IMR-90 (cell line): ENCODE results near the gene CPSF4L. TPM values are rescaled to one million over a fixed set of nuclear protein-coding genes. Genes with fewer than 3 reads are reported as not detected.

ENCODE experiments used
- ATAC-seq: fragments of 200-7000 bp; cut with Tn5 transposase; 2 replicates; pipeline ENCODE4 v1.9.1; 2020; ENCODE audit warnings: low read depth, mild to moderate bottlenecking, moderate library complexity
- BruUV-seq: library from RNA; stranded (reverse); fragments of 400-500 nt; replicated peaks from 2 replicates; lab custom pipeline; 2021; lab: Mats Ljungman, UMichigan
- CTCF ChIA-PET: fragments of 300-600 bp; formaldehyde crosslinking; extraction: SDS; loops from one replicate; lab custom pipeline; 2021; ENCODE audit warnings: antibody characterized with exemption; lab: Yijun Ruan, JAX
- POLR2A ChIA-PET: fragments of 300-600 bp; sonication (Branson Sonifier 250); formaldehyde crosslinking; loops from one replicate; lab custom pipeline; 2022; ENCODE audit warnings: antibody characterized with exemption; ENCODE audit not compliant: unreplicated experiment; lab: Charles Lee
- DNase-seq: peaks from one replicate; pipeline ENCODE4 v3.0.0; 2013
- H2AFZ ChIP-seq: replicated peaks from 2 replicates; pipeline ENCODE3; 2013; ENCODE audit warnings: low read length, mild to moderate bottlenecking; ENCODE audit not compliant: poor library complexity
- H2AK5ac ChIP-seq: 2 replicates; pipeline ENCODE4 v1.6.1; 2013; ENCODE audit warnings: low read depth, low read length, inconsistent platforms
- H2AK9ac ChIP-seq: replicated peaks from 2 replicates; pipeline ENCODE3; 2013; ENCODE audit warnings: mild to moderate bottlenecking, low read depth, low read length, moderate library complexity; ENCODE audit not compliant: poor library complexity
- H2BK120ac ChIP-seq: 2 replicates; pipeline ENCODE4 v1.6.1; 2013; ENCODE audit warnings: low read depth, low read length, inconsistent platforms
- H2BK15ac ChIP-seq: 3 replicates; pipeline ENCODE4 v1.6.1; 2013; ENCODE audit warnings: low read depth, low read length, inconsistent platforms
- H2BK20ac ChIP-seq: 2 replicates; pipeline ENCODE4 v1.6.1; 2013; ENCODE audit warnings: low read depth, mild to moderate bottlenecking, inconsistent platforms, low read length, moderate library complexity
- H2BK5ac ChIP-seq: 2 replicates; pipeline ENCODE4 v1.6.1; 2013; ENCODE audit warnings: mild to moderate bottlenecking, low read depth, low read length, inconsistent platforms; ENCODE audit not compliant: poor library complexity, severe bottlenecking
- H3K14ac ChIP-seq: replicated peaks from 2 replicates; pipeline ENCODE4 v1.6.1; 2013; ENCODE audit warnings: low read depth, low read length, inconsistent platforms
- H3K18ac ChIP-seq: 2 replicates; pipeline ENCODE4 v1.6.1; 2013; ENCODE audit warnings: low read depth, low read length, control low read depth
- H3K23ac ChIP-seq: 2 replicates; pipeline ENCODE4 v1.6.1; 2013; ENCODE audit warnings: low read depth, low read length, inconsistent platforms
- H3K27ac ChIP-seq: 2 replicates; pipeline ENCODE4 v1.5.1; 2013; ENCODE audit warnings: mild to moderate bottlenecking, control low read depth, low read length; ENCODE audit not compliant: insufficient read depth
- H3K27me3 ChIP-seq: 2 replicates; pipeline ENCODE4 v1.6.1; 2013; ENCODE audit warnings: low read length; ENCODE audit not compliant: control insufficient read depth, insufficient read depth
- H3K36me3 ChIP-seq: 2 replicates; pipeline ENCODE4 v1.6.1; 2013; ENCODE audit warnings: low read length, mixed read lengths; ENCODE audit not compliant: control insufficient read depth, insufficient read depth
- H3K4ac ChIP-seq: 2 replicates; pipeline ENCODE4 v1.6.1; 2013; ENCODE audit warnings: low read depth, low read length, inconsistent platforms
- H3K4me1 ChIP-seq: 2 replicates; pipeline ENCODE4 v1.6.1; 2013; ENCODE audit warnings: low read length, mixed read lengths; ENCODE audit not compliant: control insufficient read depth, insufficient read depth
- H3K4me2 ChIP-seq: 2 replicates; pipeline ENCODE4 v1.6.1; 2013; ENCODE audit warnings: low read depth, mild to moderate bottlenecking, control low read depth, low read length, moderate library complexity
- H3K4me3 ChIP-seq: 2 replicates; pipeline ENCODE4 v1.5.1; 2013; ENCODE audit warnings: low read depth, mild to moderate bottlenecking, control low read depth, low read length, moderate library complexity; ENCODE audit not compliant: insufficient read depth
- H3K56ac ChIP-seq: 2 replicates; pipeline ENCODE4 v1.6.1; 2013; ENCODE audit warnings: low read length, inconsistent platforms; ENCODE audit not compliant: insufficient read depth; ENCODE audit errors: extremely low read depth
- H3K79me1 ChIP-seq, 2 experiments: 2 replicates each; pipeline ENCODE4 v1.6.1; 2013; ENCODE audit warnings: low read length in 2 of 2, inconsistent platforms in 1 of 2, low read depth in 1 of 2
- H3K9ac ChIP-seq: 2 replicates; pipeline ENCODE4 v1.6.1; 2013; ENCODE audit warnings: low read depth, low read length, control low read depth
- H3K9me1 ChIP-seq: 2 replicates; pipeline ENCODE4 v1.6.1; 2013; ENCODE audit warnings: low read length, inconsistent platforms; ENCODE audit not compliant: insufficient read depth
- H3K9me3 ChIP-seq: 2 replicates; pipeline ENCODE4 v1.6.1; 2013; ENCODE audit warnings: low read length; ENCODE audit not compliant: control insufficient read depth, insufficient read depth
- H4K20me1 ChIP-seq: 2 replicates; pipeline ENCODE4 v1.6.1; 2013; ENCODE audit warnings: low read length, inconsistent platforms; ENCODE audit not compliant: insufficient read depth
- H4K5ac ChIP-seq: 2 replicates; pipeline ENCODE4 v1.6.1; 2013; ENCODE audit warnings: mild to moderate bottlenecking, low read depth, low read length, control low read depth
- H4K8ac ChIP-seq, 2 experiments: 2 replicates each; pipeline ENCODE4 v1.6.1; 2013; ENCODE audit warnings: low read depth in 2 of 2, low read length in 2 of 2, control low read depth in 1 of 2, inconsistent platforms in 1 of 2
- H4K91ac ChIP-seq: 2 replicates; pipeline ENCODE4 v1.6.1; 2013; ENCODE audit warnings: low read depth, low read length, inconsistent platforms; ENCODE audit not compliant: insufficient read depth
- BHLHE40 ChIP-seq: fragments of 150-350 bp; IDR thresholded peaks from 2 replicates; pipeline ENCODE4 v1.6.1; 2016; ENCODE audit warnings: mild to moderate bottlenecking, low read depth, low read length
- CHD1 ChIP-seq: IDR thresholded peaks from 2 replicates; pipeline ENCODE4 v1.6.1; 2012; ENCODE audit warnings: low read depth, low read length, improper control_type of control experiment
- CTCF ChIP-seq: conservative IDR thresholded peaks from 2 replicates; pipeline ENCODE4 v1.5.1; 2012; ENCODE audit warnings: mild to moderate bottlenecking, low read depth, low read length, improper control_type of control experiment
- FOS ChIP-seq: fragments of 150-350 bp; IDR thresholded peaks from 2 replicates; pipeline ENCODE4 v1.6.1; 2016; ENCODE audit warnings: low read depth, low read length
- MAFK ChIP-seq: IDR thresholded peaks from 2 replicates; pipeline ENCODE4 v1.6.1; 2012; ENCODE audit warnings: low read depth, low read length, improper control_type of control experiment
- MAZ ChIP-seq: IDR thresholded peaks from 2 replicates; pipeline ENCODE4 v1.6.1; 2012; ENCODE audit warnings: low read depth, mild to moderate bottlenecking, low read length, improper control_type of control experiment, moderate library complexity, borderline replicate concordance
- NFE2L2 ChIP-seq: fragments of 150-350 bp; IDR thresholded peaks from 2 replicates; pipeline ENCODE4 v1.6.1; 2016; ENCODE audit warnings: low read depth, mild to moderate bottlenecking, low read length
- POLR2A ChIP-seq: IDR thresholded peaks from 2 replicates; pipeline ENCODE4 v1.6.1; 2012; ENCODE audit warnings: mild to moderate bottlenecking, low read depth, low read length
- RAD21 ChIP-seq: IDR thresholded peaks from 2 replicates; pipeline ENCODE4 v1.6.1; 2012; ENCODE audit warnings: low read length, improper control_type of control experiment
- RCOR1 ChIP-seq: IDR thresholded peaks from 2 replicates; pipeline ENCODE4 v1.6.1; 2012; ENCODE audit warnings: mild to moderate bottlenecking, low read length, improper control_type of control experiment; ENCODE audit not compliant: insufficient replicate concordance
- RFX5 ChIP-seq: IDR thresholded peaks from 2 replicates; pipeline ENCODE4 v1.8.0; 2012; ENCODE audit warnings: low read depth, mild to moderate bottlenecking, low read length, moderate library complexity
- SMC3 ChIP-seq: fragments of 150-350 bp; IDR thresholded peaks from 2 replicates; pipeline ENCODE4 v1.6.1; 2016; ENCODE audit warnings: low read depth, mild to moderate bottlenecking, antibody characterized with exemption, low read length, moderate library complexity
- WGBS, 2 experiments: methylation state at CpG; one replicate each; pipeline versions ENCODE4 v1.1.5 to v1.1.7; 2013; ENCODE audit warnings: missing lambda C conversion rate in 2 of 2; ENCODE audit not compliant: insufficient read length in 1 of 2; ENCODE audit errors: extremely low coverage in 2 of 2; 5-methylcytosine and 5-hydroxymethylcytosine counted together
- dilution Hi-C: fragments of 300-500 bp; cut with HindIII; formaldehyde crosslinking; loops from one replicate; pipeline ENCODE4 v1.14.3; 2018; ENCODE audit warnings: low sequenced_read_pairs; ENCODE audit not compliant: unreplicated experiment
- in situ Hi-C: fragments of 300-500 bp; cut with MboI; formaldehyde crosslinking; loops from 3 replicates; pipeline ENCODE4 v1.14.3; 2019; ENCODE audit warnings: low sequenced_read_pairs, inconsistent platforms, mixed read lengths
- intact Hi-C: fragments of 100-400 bp; cut with micrococcal nuclease; formaldehyde crosslinking; loops from 2 replicates; pipeline ENCODE4 v1.10.0; 2022
- polyA plus RNA-seq, 3 experiments: library from polyadenylated mRNA; depleted of rRNA; stranded (reverse); fragments of >200 nt; gene quantifications; 2 replicates each; pipeline ENCODE4 v1.2.3, GENCODE V29; 2012; ENCODE audit warnings: low replicate concordance in 1 of 3
- total RNA-seq: library from RNA; depleted of rRNA; stranded (reverse); fragments of >200 nt; gene quantifications from 2 replicates; pipeline ENCODE4 v1.2.3, GENCODE V29; 2012
- TF ChIP-seq, protein P1 (sequence below): fragments of 150-350 bp; IDR thresholded peaks from 2 replicates; pipeline ENCODE4 v1.6.1; 2016; ENCODE audit warnings: low read depth, mild to moderate bottlenecking, low read length, moderate library complexity, borderline replicate concordance

CPSF4L gene
- total and polyA plus RNA-seq, 2 of the 4 experiments (the other 2 are of a cell fraction) = not detected

GRCh38 chr17:73271072-73271471 lies 9.4 kb upstream of the CPSF4L start:
- dilution Hi-C loops (no loop called here), intact Hi-C loops (no loop called here), in situ Hi-C loops (loop anchor here (25.0 kb wide), 2 partner anchors 266 to 916 kb away; no protein-coding TSS in a partner anchor)
- Histone ChIP-seq H3K18ac (no peak overlapping the region), H4K8ac (no peak overlapping the region), H3K9ac (no peak overlapping the region), H2BK120ac (no peak overlapping the region), H3K79me1 (no peaks in the 10 kb centered on the region), H2BK15ac (no peak overlapping the region), H3K27me3 (no peaks in the 10 kb centered on the region), H2BK20ac (no peak overlapping the region), H3K4me3 (no peak overlapping the region), H3K4me2 (no peak overlapping the region), H3K14ac (no peak overlapping the region), H2BK5ac (no peak overlapping the region), H3K36me3 (no peaks in the 10 kb centered on the region), H3K9me3 (peaks cover 3% of the 10 kb centered on the region), H3K9me1 (no peaks in the 10 kb centered on the region), H2AK9ac (no peak overlapping the region), H4K5ac (no peak overlapping the region), H3K23ac (no peak overlapping the region), H3K4me1 (no peaks in the 10 kb centered on the region), H4K91ac (no peak overlapping the region), H2AK5ac (no peak overlapping the region), H3K27ac (no peak overlapping the region), H3K4ac (no peak overlapping the region), H3K56ac (no peak overlapping the region), H4K20me1 (no peaks in the 10 kb centered on the region), H2AFZ (no peak overlapping the region)
- 96% methylated on average over 6 of the region's 9 CpGs; no CpG with 5 or more reads in 1 of the 2 experiments for WGBS, 2 experiments
- DNase-seq = no peak
- no peak for TF ChIP-seq MAFK
- no peak for TF ChIP-seq BHLHE40
- TF ChIP-seq RAD21 = no peak
- no peak for TF ChIP-seq RFX5
- TF ChIP-seq FOS = no peak
- TF ChIP-seq CTCF = no peak
- no peak for TF ChIP-seq RCOR1
- no peak for TF ChIP-seq NFE2L2
- TF ChIP-seq CHD1 = no peak
- TF ChIP-seq SMC3 = no peak
- TF ChIP-seq, protein P1, sequence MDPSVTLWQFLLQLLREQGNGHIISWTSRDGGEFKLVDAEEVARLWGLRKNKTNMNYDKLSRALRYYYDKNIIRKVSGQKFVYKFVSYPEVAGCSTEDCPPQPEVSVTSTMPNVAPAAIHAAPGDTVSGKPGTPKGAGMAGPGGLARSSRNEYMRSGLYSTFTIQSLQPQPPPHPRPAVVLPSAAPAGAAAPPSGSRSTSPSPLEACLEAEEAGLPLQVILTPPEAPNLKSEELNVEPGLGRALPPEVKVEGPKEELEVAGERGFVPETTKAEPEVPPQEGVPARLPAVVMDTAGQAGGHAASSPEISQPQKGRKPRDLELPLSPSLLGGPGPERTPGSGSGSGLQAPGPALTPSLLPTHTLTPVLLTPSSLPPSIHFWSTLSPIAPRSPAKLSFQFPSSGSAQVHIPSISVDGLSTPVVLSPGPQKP = no peak
- no peak for TF ChIP-seq MAZ
- no peak for TF ChIP-seq POLR2A
- no peak for ATAC-seq
- POLR2A ChIA-PET = no interaction called here
- BruUV-seq = no TSS peak
- CTCF ChIA-PET = no interaction called here
